PC-3 (cell line): ENCODE results near the gene CUL4A.

Experiments
- CTCF ChIP-seq: fragments of 300-600 bp; sonication (generic); conservative IDR thresholded peaks from 2 replicates; pipeline ENCODE4 v1.5.1; 2017; ENCODE audit warnings: antibody characterized with exemption, low read depth, mild to moderate bottlenecking, low read length
- EZH2 ChIP-seq: fragments of 300-600 bp; sonication (generic); IDR thresholded peaks from one replicate; pipeline ENCODE4 v1.6.1; 2017; ENCODE audit warnings: antibody characterized with exemption, mild to moderate bottlenecking, low read length; ENCODE audit not compliant: unreplicated experiment

GRCh38 chr13:113274721-113275120 lies 65.3 kb downstream of the CUL4A start:
- TF ChIP-seq CTCF (no peak), EZH2 (no peak)
